Nasal cavity respiratory epithelium epithelial cell of viscerocranial mucosa (primary cell): Measurements from ENCODE around the gene RSRP1. TPM values are rescaled to one million over a fixed set of nuclear protein-coding genes. Genes with fewer than 3 reads are reported as not detected.

ENCODE experiments used
- total RNA-seq: library from RNA; depleted of rRNA; stranded (reverse); fragments of >200 nt; gene quantifications from 2 replicates; pipeline ENCODE4 v1.2.3, GENCODE V29; 2014

RSRP1 gene, protein sequence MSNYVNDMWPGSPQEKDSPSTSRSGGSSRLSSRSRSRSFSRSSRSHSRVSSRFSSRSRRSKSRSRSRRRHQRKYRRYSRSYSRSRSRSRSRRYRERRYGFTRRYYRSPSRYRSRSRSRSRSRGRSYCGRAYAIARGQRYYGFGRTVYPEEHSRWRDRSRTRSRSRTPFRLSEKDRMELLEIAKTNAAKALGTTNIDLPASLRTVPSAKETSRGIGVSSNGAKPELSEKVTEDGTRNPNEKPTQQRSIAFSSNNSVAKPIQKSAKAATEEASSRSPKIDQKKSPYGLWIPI
- total RNA-seq = 65.6 and 88.9 TPM in 2 replicates

DNA sequence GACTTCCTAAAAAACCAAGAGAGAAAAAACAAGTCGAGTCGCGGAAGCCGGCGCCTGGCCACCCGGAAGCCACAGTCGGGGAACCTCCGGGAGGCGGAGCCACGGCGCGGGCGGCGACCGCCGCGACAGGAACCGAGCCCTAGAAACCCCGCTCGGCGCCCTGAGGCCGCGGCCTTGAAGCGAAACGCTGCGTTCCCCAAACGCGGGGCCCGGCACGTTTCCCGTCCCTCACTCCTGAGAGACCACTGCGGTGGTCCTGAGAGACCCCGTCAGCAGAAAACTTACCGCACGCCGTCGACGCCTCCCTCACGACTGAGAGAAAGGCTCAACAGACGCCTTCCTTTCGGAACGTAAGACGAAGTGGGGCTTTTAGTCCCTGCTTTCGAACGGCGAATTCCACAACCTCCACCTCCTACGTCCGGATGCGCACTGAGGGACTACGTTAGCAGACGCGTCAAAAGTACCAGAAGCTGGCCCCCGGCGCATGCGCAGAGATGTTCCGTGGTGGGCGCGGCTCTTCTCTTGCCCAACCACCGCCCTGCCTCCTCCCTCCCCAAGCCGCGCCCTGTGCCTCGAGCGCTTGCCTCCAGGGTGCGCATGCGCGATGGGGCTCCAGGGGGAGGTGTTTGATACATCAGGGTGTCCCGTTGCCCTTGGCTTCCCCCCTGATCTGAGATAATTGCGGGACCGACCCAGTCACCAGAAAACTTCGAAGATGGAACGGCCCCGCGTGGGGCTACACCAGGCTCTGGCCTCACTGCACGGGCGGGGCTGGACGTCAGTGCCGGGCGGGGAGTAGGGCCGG lies at the start of gene RSRP1:
Gene RSRP1 (minus strand): TSS at position 431 of the 805 bp plus-strand sequence. CDS start 491 bp downstream, outside the sequence.

DNA sequence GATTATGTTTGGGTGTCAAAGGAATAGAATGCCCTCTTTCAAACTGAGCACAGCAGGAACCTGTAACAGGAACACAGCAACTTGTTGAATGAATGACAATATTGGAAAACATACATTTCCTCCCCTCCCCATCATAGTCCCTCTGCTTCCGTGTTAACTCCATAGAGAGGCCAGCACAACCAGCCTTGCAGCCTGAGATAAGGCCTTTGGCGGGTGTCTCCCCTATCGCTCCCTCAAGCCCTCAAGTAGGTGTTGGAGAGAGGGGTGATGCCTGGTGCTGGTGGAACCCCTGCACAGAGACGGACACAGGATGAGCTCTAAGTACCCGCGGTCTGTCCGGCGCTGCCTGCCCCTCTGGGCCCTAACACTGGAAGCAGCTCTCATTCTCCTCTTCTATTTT lies 25.0 kb upstream of the RSRP1 start, which contains the start of gene RHD:
Gene RHD (plus strand): TSS at position 272 of the 400 bp plus-strand sequence. CDS start 39 bp downstream, at position 311.

DNA sequence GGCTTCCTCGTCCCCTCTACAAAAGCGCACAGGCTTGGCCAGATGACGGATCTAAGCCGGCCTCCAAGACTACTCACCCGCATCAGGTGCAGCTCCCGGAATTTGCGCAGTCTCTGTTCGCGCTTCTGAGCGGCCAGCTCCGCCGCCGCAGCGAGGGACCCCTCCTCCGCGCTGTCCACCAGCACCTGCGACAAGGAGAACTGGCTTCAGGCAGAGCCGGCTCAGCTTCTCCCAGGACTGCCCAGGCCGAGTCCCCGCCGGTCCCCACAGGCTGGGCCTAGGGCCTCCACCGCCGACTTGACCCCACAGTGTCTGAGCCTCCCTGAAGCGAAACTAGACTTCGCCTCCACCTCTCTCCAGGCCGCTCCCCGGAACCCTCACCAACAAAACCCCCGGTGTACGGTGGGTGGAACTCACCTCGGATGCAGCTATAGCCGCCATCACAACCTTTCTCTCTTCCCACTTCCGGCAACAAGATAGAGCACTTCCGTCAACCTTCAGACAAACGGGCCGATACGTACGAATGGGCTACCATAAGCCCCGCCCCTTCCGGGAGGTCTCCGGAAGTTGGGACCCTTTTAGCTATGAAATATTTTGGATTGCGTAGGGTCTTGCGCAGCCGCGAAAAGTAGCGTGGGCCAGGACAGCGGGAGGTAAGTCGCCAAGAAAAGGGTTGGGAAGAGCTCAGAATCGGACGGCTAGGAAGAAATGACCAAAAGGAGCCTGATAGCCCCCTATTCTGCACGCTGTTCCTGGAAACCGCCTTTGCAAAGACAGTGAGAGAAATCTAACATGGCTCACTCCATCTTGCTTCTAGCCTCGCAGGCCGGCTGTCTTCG lies 15.0 kb downstream of the RSRP1 start, which contains the start of gene SYF2:
Gene SYF2 (minus strand): TSS at position 476 of the 839 bp plus-strand sequence. CDS start 35 bp downstream, at position 441.

Other genes with a start within 250 kb of the RSRP1 start
- 35.4 and 35.9 TPM in 2 replicates for gene SYF2, start 15.0 kb downstream of the RSRP1 start, total RNA-seq
- gene RHD, start 25.1 kb upstream of the RSRP1 start, total RNA-seq = not detected in 2 replicates
- gene TMEM50A, start 90.9 kb upstream of the RSRP1 start, total RNA-seq = 90.3 and 122 TPM in 2 replicates
- 0.43 and 1.7 TPM in 2 replicates for gene RHCE, start 173.4 kb upstream of the RSRP1 start, total RNA-seq
- 16.4 and 20.8 TPM in 2 replicates for gene MACO1, start 183.4 kb upstream of the RSRP1 start, total RNA-seq